ENCODE measurements around the gene KRTAP5-3.

The KRTAP5-3 gene

DNA sequence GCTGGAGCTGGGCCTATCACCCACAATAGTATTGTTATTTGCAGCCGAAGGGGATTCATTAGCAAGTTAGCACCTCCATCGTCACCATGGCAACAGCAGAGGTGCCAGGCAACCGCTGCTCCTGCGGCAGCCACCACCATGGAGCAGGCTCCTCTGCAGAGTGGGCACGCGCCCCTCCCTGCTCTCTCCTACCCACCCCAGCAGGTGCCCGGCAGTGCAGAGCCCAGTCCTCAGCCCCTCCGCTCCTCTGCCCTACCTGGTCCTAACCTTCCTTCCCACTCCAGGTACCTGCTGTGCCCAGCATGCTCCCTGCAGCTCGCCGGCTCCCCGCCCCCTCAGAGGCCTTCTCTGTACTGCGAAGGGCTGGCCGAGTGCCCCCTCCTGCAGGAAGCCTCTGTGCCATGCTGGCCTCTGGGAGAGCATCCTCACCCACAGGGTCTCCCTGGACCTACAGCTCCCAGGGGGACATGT is 39.8 kb downstream of the KRTAP5-3 start:
- Histone ChIP-seq H3K4me1 (ENCODE audit: insufficient read depth, poor library complexity, severe bottlenecking) (no peaks in the 10 kb centered on the region), H3K27me3 (ENCODE audit: insufficient read depth, poor library complexity, severe bottlenecking) (peaks cover 12% of the 10 kb centered on the region), H3K9me3 (ENCODE audit: severe bottlenecking) (no peaks in the 10 kb centered on the region), H3K27ac (ENCODE audit: poor library complexity, severe bottlenecking) (no peak overlapping the region), H3K36me3 (ENCODE audit: low read depth) (no peaks in the 10 kb centered on the region), H3K4me3 (ENCODE audit: severe bottlenecking) (no peak overlapping the region)
- TF ChIP-seq CTCF (IDR thresholded peaks at IDR 0.05; ENCODE audit: poor library complexity, severe bottlenecking): no peak
- ATAC-seq (ENCODE audit: low read depth) (no peak), DNase-seq (ENCODE audit: low spot score) (peak; percentile 69)

- DNase-seq (ENCODE audit: low spot score): no peak
- Histone ChIP-seq H3K27me3 (ENCODE audit: insufficient read depth, poor library complexity, severe bottlenecking) (peaks cover 4% of the 10 kb centered on the region), H3K4me3 (ENCODE audit: severe bottlenecking) (no peak overlapping the region), H3K36me3 (ENCODE audit: low read depth) (no peaks in the 10 kb centered on the region), H3K4me1 (ENCODE audit: insufficient read depth, poor library complexity, severe bottlenecking) (no peaks in the 10 kb centered on the region), H3K27ac (ENCODE audit: poor library complexity, severe bottlenecking) (no peak overlapping the region), H3K9me3 (ENCODE audit: severe bottlenecking) (no peaks in the 10 kb centered on the region)
- no peak for ATAC-seq (ENCODE audit: low read depth)
- TF ChIP-seq CTCF (IDR thresholded peaks at IDR 0.05; ENCODE audit: poor library complexity, severe bottlenecking): no peak
These were observed 40.6 kb downstream of the KRTAP5-3 start for GRCh38 chr11:1567721-1568100.

GRCh38 chr11:1567052-1567720 is 41.1 kb downstream of the KRTAP5-3 start:
- no peak overlapping the region for H3K4me3 ChIP-seq (ENCODE audit: severe bottlenecking)
- no peaks in the 10 kb centered on the region for H3K36me3 ChIP-seq (ENCODE audit: low read depth)
- no peaks in the 10 kb centered on the region for H3K27me3 ChIP-seq (ENCODE audit: insufficient read depth, poor library complexity, severe bottlenecking)
- DNase-seq (ENCODE audit: low spot score): no peak
- no peak for ATAC-seq (ENCODE audit: low read depth)
- TF ChIP-seq CTCF (IDR thresholded peaks at IDR 0.05; ENCODE audit: poor library complexity, severe bottlenecking): no peak
- no peaks in the 10 kb centered on the region for H3K9me3 ChIP-seq (ENCODE audit: severe bottlenecking)
- H3K4me1 ChIP-seq (ENCODE audit: insufficient read depth, poor library complexity, severe bottlenecking): no peaks in the 10 kb centered on the region
- no peak overlapping the region for H3K27ac ChIP-seq (ENCODE audit: poor library complexity, severe bottlenecking)

GRCh38 chr11:1566381-1567051 is 41.7 kb downstream of the KRTAP5-3 start:
- Histone ChIP-seq H3K27me3 (ENCODE audit: insufficient read depth, poor library complexity, severe bottlenecking) (no peaks in the 10 kb centered on the region), H3K4me3 (ENCODE audit: severe bottlenecking) (no peak overlapping the region), H3K27ac (ENCODE audit: poor library complexity, severe bottlenecking) (no peak overlapping the region), H3K36me3 (ENCODE audit: low read depth) (no peaks in the 10 kb centered on the region), H3K9me3 (ENCODE audit: severe bottlenecking) (no peaks in the 10 kb centered on the region), H3K4me1 (ENCODE audit: insufficient read depth, poor library complexity, severe bottlenecking) (no peaks in the 10 kb centered on the region)
- DNase-seq (ENCODE audit: low spot score): no peak
- no peak for ATAC-seq (ENCODE audit: low read depth)
- no peak for TF ChIP-seq CTCF (IDR thresholded peaks at IDR 0.05; ENCODE audit: poor library complexity, severe bottlenecking)

GRCh38 chr11:1565904-1566247 is 42.4 kb downstream of the KRTAP5-3 start:
- no peaks in the 10 kb centered on the region for H3K9me3 ChIP-seq (ENCODE audit: severe bottlenecking)
- H3K4me1 ChIP-seq (ENCODE audit: insufficient read depth, poor library complexity, severe bottlenecking): no peaks in the 10 kb centered on the region
- H3K27me3 ChIP-seq (ENCODE audit: insufficient read depth, poor library complexity, severe bottlenecking): no peaks in the 10 kb centered on the region
- no peaks in the 10 kb centered on the region for H3K36me3 ChIP-seq (ENCODE audit: low read depth)
- ATAC-seq (ENCODE audit: low read depth): no peak
- no peak overlapping the region for H3K4me3 ChIP-seq (ENCODE audit: severe bottlenecking)
- TF ChIP-seq CTCF (IDR thresholded peaks at IDR 0.05; ENCODE audit: poor library complexity, severe bottlenecking): no peak
- no peak overlapping the region for H3K27ac ChIP-seq (ENCODE audit: poor library complexity, severe bottlenecking)
- DNase-seq (ENCODE audit: low spot score): no peak
